Measurements from ENCODE around the gene JAGN1. TPM values are rescaled to one million over a fixed set of nuclear protein-coding genes. Genes with fewer than 3 reads are reported as not detected.
"Not testable (repeated sequence)": the region's sequence is repeated elsewhere in the genome, so short reads cannot be mapped to it uniquely, and the experiment has no call there.

JAGN1 gene
- total and polyA plus RNA-seq, 2 of the 8 experiments (the other 6 are each of a cell fraction or from before 2014, with no cell fraction given), result 26.9 to 51.6 TPM

- FAIRE-seq; H3K9me3 ChIP-seq (ENCODE audit: insufficient read depth in 2 of 2, low read depth in 1 of 2, low read length in 1 of 2); H3K23ac ChIP-seq (ENCODE audit: insufficient read length); H4K8ac ChIP-seq (ENCODE audit: extremely low read depth, insufficient read depth, low read length); H3K4ac ChIP-seq (replicated peaks; ENCODE audit: insufficient read length, low read depth, low read length); H4K91ac ChIP-seq (replicated peaks; ENCODE audit: insufficient read length, low read length); H3K36me3 ChIP-seq (ENCODE audit: control insufficient read depth in 2 of 4, insufficient read depth in 4 of 4, low read length in 3 of 4); H2AK5ac ChIP-seq (ENCODE audit: low read depth, low read length); DNase-seq (ENCODE audit: low read depth in 1 of 2, low spot score in 2 of 2); H3K4me3 ChIP-seq (ENCODE audit: extremely low read depth in 1 of 4, insufficient read depth in 2 of 4, low read depth in 3 of 4, low read length in 4 of 4); H3K14ac ChIP-seq (ENCODE audit: insufficient read length); H2AFZ ChIP-seq (ENCODE audit: low read length); H3K79me2 ChIP-seq (ENCODE audit: control insufficient read depth in 1 of 2, insufficient read depth in 2 of 2, low read length in 2 of 2); H4K20me1 ChIP-seq (replicated peaks in 1 of 2; ENCODE audit: control insufficient read depth in 1 of 2, insufficient read depth in 2 of 2, low read length in 2 of 2); H4K5ac ChIP-seq (ENCODE audit: insufficient read length, low read depth, low read length); H3K9ac ChIP-seq (replicated peaks in 1 of 4; ENCODE audit: extremely low read depth in 1 of 4, low read depth in 3 of 4, low read length in 3 of 4); H2BK5ac ChIP-seq (ENCODE audit: low read depth, low read length); H2BK120ac ChIP-seq (replicated peaks; ENCODE audit: low read depth, low read length); H2BK20ac ChIP-seq (ENCODE audit: low read length); H3K4me1 ChIP-seq (replicated peaks in 1 of 4; ENCODE audit: control insufficient read depth in 3 of 4, insufficient read depth in 4 of 4, low read length in 3 of 4); H3K4me2 ChIP-seq (ENCODE audit: insufficient read depth in 1 of 2, low read depth in 2 of 2, low read length in 2 of 2); H2BK12ac ChIP-seq (ENCODE audit: low read depth, low read length); H3K27ac ChIP-seq (ENCODE audit: low read depth, low read length); H3K79me1 ChIP-seq (ENCODE audit: low read depth, low read length); H3K18ac ChIP-seq (ENCODE audit: extremely low read depth, low read length); H2BK15ac ChIP-seq (ENCODE audit: low read length); H3K23me2 ChIP-seq (ENCODE audit: low read depth, low read length); POLR2A ChIA-PET (ENCODE audit: partially characterized antibody); H3K56ac ChIP-seq (replicated peaks; ENCODE audit: insufficient read length, low read depth, low read length): not testable (repeated sequence)
- WGBS, 2 experiments (ENCODE audit: extremely low coverage in 1 of 2, insufficient coverage in 1 of 2, insufficient read length in 1 of 2, insufficient replicate concordance in 2 of 2, low coverage in 1 of 2, low lambda C conversion rate in 2 of 2, missing lambda C conversion rate in 1 of 2), result 94% methylated on average over 10 of the region's 10 CpGs; no CpG with 5 or more reads in 1 of the 2 experiments
- CTCF ChIA-PET (ENCODE audit: partially characterized antibody), result interaction anchor here (1.2 to 1.7 kb wide), 6 partner anchors 15 to 84 kb away, joined by 3 to 9 read pairs (median 4); partner anchors contain the start of genes CIDEC, CRELD1 and IL17RC
- H3K27me3 ChIP-seq (replicated peaks in 1 of 4; ENCODE audit: control insufficient read depth in 3 of 4, extremely low read depth in 1 of 4, insufficient read depth in 3 of 4, low read length in 3 of 4), result peaks cover 0 to 12% (median 4%) of the 10 kb centered on the region in 4 experiments; a peak in 3 of 7 replicates
Measured at GRCh38 chr3:9865125-9865637, 25.2 kb upstream of the JAGN1 start.
